GM23338 (cell line): ENCODE measurements around the gene SLC36A3. TPM values are rescaled to one million over a fixed set of nuclear protein-coding genes. Genes with fewer than 3 reads are reported as not detected.

Source experiments
- ATAC-seq: fragments of 200-7000 bp; cut with Tn5 transposase; 3 replicates; pipeline ENCODE4 v1.9.1; 2020
- DNase-seq: peaks from one replicate; pipeline ENCODE4 v3.0.0-alpha.2; 2015; ENCODE audit warnings: low spot score
- H2AFZ ChIP-seq: fragments of 200-600 bp; sonication (generic); 2 replicates; pipeline ENCODE4 v1.8.0; 2016; ENCODE audit warnings: antibody characterized with exemption, mild to moderate bottlenecking, moderate library complexity
- H3F3A ChIP-seq: fragments of 200-600 bp; sonication (generic); replicated peaks from 2 replicates; pipeline ENCODE4 v1.8.0; 2017; ENCODE audit warnings: antibody characterized with exemption, mixed run types, low read depth
- H3K27ac ChIP-seq: fragments of 200-600 bp; sonication (generic); 2 replicates; pipeline ENCODE4 v1.6.1; 2016; ENCODE audit warnings: low read depth
- H3K27me3 ChIP-seq: fragments of 200-600 bp; sonication (generic); 2 replicates; pipeline ENCODE4 v1.8.0; 2016; ENCODE audit warnings: mild to moderate bottlenecking, mixed run types, moderate library complexity; ENCODE audit not compliant: insufficient read depth
- H3K36me3 ChIP-seq: fragments of 200-600 bp; sonication (generic); 2 replicates; pipeline ENCODE4 v1.8.0; 2016; ENCODE audit warnings: mild to moderate bottlenecking; ENCODE audit not compliant: insufficient read depth
- H3K4me1 ChIP-seq: fragments of 200-600 bp; sonication (generic); 2 replicates; pipeline ENCODE4 v1.8.0; 2016; ENCODE audit warnings: mild to moderate bottlenecking, moderate library complexity; ENCODE audit not compliant: insufficient read depth
- H3K4me2 ChIP-seq: fragments of 200-600 bp; sonication (generic); 2 replicates; pipeline ENCODE4 v1.7.1; 2017; ENCODE audit warnings: mixed run types
- H3K4me3 ChIP-seq: fragments of 200-600 bp; sonication (generic); 2 replicates; pipeline ENCODE4 v1.6.1; 2016; ENCODE audit warnings: mixed run types
- H3K79me2 ChIP-seq: fragments of 200-600 bp; sonication (generic); replicated peaks from 2 replicates; pipeline ENCODE4 v1.8.0; 2017; ENCODE audit warnings: mild to moderate bottlenecking; ENCODE audit not compliant: insufficient read depth
- H3K9me2 ChIP-seq: fragments of 200-600 bp; sonication (generic); 2 replicates; pipeline ENCODE4 v1.8.0; 2017; ENCODE audit not compliant: insufficient read depth
- H4K20me1 ChIP-seq: fragments of 200-600 bp; sonication (generic); replicated peaks from 2 replicates; pipeline ENCODE4 v1.8.0; 2017; ENCODE audit warnings: mild to moderate bottlenecking; ENCODE audit not compliant: insufficient read depth
- H3K27ac Mint-ChIP-seq: 2 replicates; pipeline ENCODE4 v1.8.0; 2020; ENCODE audit warnings: inconsistent platforms, mild to moderate bottlenecking, moderate library complexity, mixed read lengths
- H3K27me3 Mint-ChIP-seq: 3 replicates; pipeline ENCODE4 v1.8.0; 2022; ENCODE audit warnings: low read depth, mild to moderate bottlenecking, moderate library complexity, mixed read lengths, inconsistent platforms; ENCODE audit not compliant: insufficient read depth, poor library complexity
- H3K36me3 Mint-ChIP-seq: 3 replicates; pipeline ENCODE4 v1.8.0; 2021; ENCODE audit warnings: low read depth, mild to moderate bottlenecking, inconsistent platforms, moderate library complexity, mixed read lengths
- H3K4me1 Mint-ChIP-seq: 3 replicates; pipeline ENCODE4 v1.8.0; 2020; ENCODE audit warnings: mild to moderate bottlenecking, inconsistent platforms, mixed read lengths
- H3K4me3 Mint-ChIP-seq: 3 replicates; pipeline ENCODE4 v1.8.0; 2021; ENCODE audit warnings: moderate library complexity, mild to moderate bottlenecking, inconsistent platforms, mixed read lengths
- H3K9me3 Mint-ChIP-seq: 3 replicates; pipeline ENCODE4 v1.8.0; 2020; ENCODE audit warnings: moderate library complexity, mild to moderate bottlenecking, inconsistent platforms, mixed read lengths
- CTCF ChIP-seq, 2 experiments: fragments of 200-600 bp in 1 of 2; sonication (generic) in 1 of 2; conservative IDR thresholded peaks; 2 replicates each; pipeline versions ENCODE4 v1.5.1 to v1.6.1; 2016 to 2017; ENCODE audit warnings: antibody characterized with exemption in 2 of 2, low read depth in 2 of 2, mild to moderate bottlenecking in 2 of 2, moderate library complexity in 1 of 2
- EZH2 ChIP-seq: fragments of 200-600 bp; sonication (generic); IDR thresholded peaks from one replicate; pipeline ENCODE4 v1.8.0; 2017; ENCODE audit warnings: antibody characterized with exemption, mild to moderate bottlenecking, low read depth; ENCODE audit not compliant: unreplicated experiment
- EZH2phosphoT487 ChIP-seq: fragments of 200-600 bp; sonication (generic); IDR thresholded peaks from one replicate; pipeline ENCODE4 v1.8.1; 2018; ENCODE audit warnings: antibody characterized with exemption; ENCODE audit not compliant: unreplicated experiment
- JUNB ChIP-seq: IDR thresholded peaks from one replicate; pipeline ENCODE4 v1.6.1; 2016; ENCODE audit warnings: antibody characterized with exemption; ENCODE audit not compliant: unreplicated experiment
- NANOG ChIP-seq: IDR thresholded peaks from 2 replicates; pipeline ENCODE4 v1.6.1; 2016; ENCODE audit warnings: antibody characterized with exemption, borderline replicate concordance
- POLR2AphosphoS5 ChIP-seq: IDR thresholded peaks from 2 replicates; pipeline ENCODE4 v1.6.1; 2016; ENCODE audit warnings: antibody characterized with exemption, low read depth
- STAT1 ChIP-seq: IDR thresholded peaks from one replicate; pipeline ENCODE4 v1.6.1; 2016; ENCODE audit warnings: antibody characterized with exemption; ENCODE audit not compliant: unreplicated experiment
- ZNF114 ChIP-seq: fragments of 250-450 bp; sonication (Bioruptor Pico); IDR thresholded peaks from 2 replicates; pipeline ENCODE4 v1.5.0; 2020; ENCODE audit warnings: mild to moderate bottlenecking, moderate library complexity
- polyA plus RNA-seq: library from polyadenylated mRNA; unstranded; fragments of >200 nt; fragmentation: Nextera tagmentation; extraction: Ambion mirVana; gene quantifications from 2 replicates; pipeline ENCODE4 v1.2.1, GENCODE V29; 2016
- total RNA-seq: library from RNA; depleted of rRNA; stranded (reverse); fragments of >200 nt; shearing (Covaris generic); gene quantifications from 2 replicates; pipeline ENCODE4 v1.2.3, GENCODE V29; 2014
- TF ChIP-seq, protein P1 (sequence below): IDR thresholded peaks from 2 replicates; pipeline ENCODE4 v1.6.1; 2016; ENCODE audit warnings: antibody characterized with exemption

Gene SLC36A3
- total and polyA plus RNA-seq, 2 experiments from 2014 or later = not detected

GRCh38 chr5:151348789-151349188, 45.2 kb upstream of the SLC36A3 start:
- Mint-ChIP-seq H3K36me3 (no peaks in the 10 kb centered on the region), H3K27ac (no peak overlapping the region), H3K27me3 (peaks cover 5% of the 10 kb centered on the region), H3K4me3 (no peak overlapping the region), H3K4me1 (peaks cover 38% of the 10 kb centered on the region), H3K9me3 (no peaks in the 10 kb centered on the region)
- Histone ChIP-seq H3K4me2 (no peak overlapping the region), H4K20me1 (no peaks in the 10 kb centered on the region), H3K79me2 (no peaks in the 10 kb centered on the region), H2AFZ (peak overlapping the region; percentile 79), H3K4me1 (peaks cover 22% of the 10 kb centered on the region), H3K4me3 (no peak overlapping the region), H3F3A (no peaks in the 10 kb centered on the region), H3K36me3 (no peaks in the 10 kb centered on the region), H3K27ac (no peak overlapping the region), H3K27me3 (no peaks in the 10 kb centered on the region), H3K9me2 (no peaks in the 10 kb centered on the region)
- no peak for TF ChIP-seq JUNB
- TF ChIP-seq ZNF114 = no peak
- DNase-seq = no peak
- peak; percentile 24; the same call in 2 of the 3 replicates for ATAC-seq

- Histone ChIP-seq H3F3A (no peaks in the 10 kb centered on the region), H4K20me1 (no peaks in the 10 kb centered on the region), H2AFZ (0 out of 2 replicates have a peak within 1 kb of the TSS, but pooled peaks have one; percentile 79), H3K79me2 (no peaks in the 10 kb centered on the region), H3K4me1 (peaks cover 22% of the 10 kb centered on the region), H3K27ac (no peak within 1 kb of the TSS), H3K27me3 (no peaks in the 10 kb centered on the region), H3K9me2 (no peaks in the 10 kb centered on the region), H3K4me2 (no peak within 1 kb of the TSS), H3K36me3 (no peaks in the 10 kb centered on the region), H3K4me3 (no peak within 1 kb of the TSS)
- DNase-seq (no peak), ATAC-seq (no peak; the same call in 2 of the 3 replicates)
- no peak within 1 kb of the TSS for H3K4me3 Mint-ChIP-seq
- H3K4me1 Mint-ChIP-seq = peaks cover 38% of the 10 kb centered on the region
- no peak within 1 kb of the TSS; the same call in 1 of the 2 replicates for H3K27ac Mint-ChIP-seq
- no peaks in the 10 kb centered on the region for H3K9me3 Mint-ChIP-seq
- H3K27me3 Mint-ChIP-seq = peaks cover 5% of the 10 kb centered on the region
- no peak for TF ChIP-seq JUNB
- TF ChIP-seq EZH2 = no peak
- no peak for TF ChIP-seq POLR2AphosphoS5
- TF ChIP-seq NANOG = no peak
- no peaks in the 10 kb centered on the region for H3K36me3 Mint-ChIP-seq
Measured at GRCh38 chr5:151347369-151347768, 43.8 kb upstream of the SLC36A3 start, which contains the start of gene SLC36A2. TSS of gene SLC36A2 (minus strand) at chr5:151347559. CDS start at chr5:151347460, 99 bp downstream.

- Histone ChIP-seq H3K4me3 (no peak overlapping the region), H3F3A (no peaks in the 10 kb centered on the region), H3K79me2 (no peaks in the 10 kb centered on the region), H3K4me1 (peaks cover 22% of the 10 kb centered on the region), H3K4me2 (no peak overlapping the region), H3K36me3 (no peaks in the 10 kb centered on the region), H3K9me2 (0 out of 2 replicates have a peak, but pooled peaks cover 4% of the 10 kb centered on the region), H3K27ac (no peak overlapping the region), H2AFZ (peak overlapping the region; percentile 78), H3K27me3 (no peaks in the 10 kb centered on the region), H4K20me1 (no peaks in the 10 kb centered on the region)
- H3K27ac Mint-ChIP-seq = no peak overlapping the region
- DNase-seq = no peak
- peak; percentile 43 for ATAC-seq
- H3K4me3 Mint-ChIP-seq = no peak overlapping the region; the same call in 2 of the 3 replicates
- no peaks in the 10 kb centered on the region for H3K9me3 Mint-ChIP-seq
- peaks cover 38% of the 10 kb centered on the region for H3K4me1 Mint-ChIP-seq
- peaks cover 6% of the 10 kb centered on the region for H3K27me3 Mint-ChIP-seq
- H3K36me3 Mint-ChIP-seq = no peaks in the 10 kb centered on the region
- TF ChIP-seq EZH2phosphoT487 (no peak), EZH2 (no peak), STAT1 (no peak), POLR2AphosphoS5 (no peak), ZNF114 (no peak), JUNB (no peak), NANOG (no peak), CTCF (conservative IDR thresholded peaks at IDR 0.05; ENCODE audit: low read depth in 2 of 2) (no peak)
- TF ChIP-seq, protein P1, sequence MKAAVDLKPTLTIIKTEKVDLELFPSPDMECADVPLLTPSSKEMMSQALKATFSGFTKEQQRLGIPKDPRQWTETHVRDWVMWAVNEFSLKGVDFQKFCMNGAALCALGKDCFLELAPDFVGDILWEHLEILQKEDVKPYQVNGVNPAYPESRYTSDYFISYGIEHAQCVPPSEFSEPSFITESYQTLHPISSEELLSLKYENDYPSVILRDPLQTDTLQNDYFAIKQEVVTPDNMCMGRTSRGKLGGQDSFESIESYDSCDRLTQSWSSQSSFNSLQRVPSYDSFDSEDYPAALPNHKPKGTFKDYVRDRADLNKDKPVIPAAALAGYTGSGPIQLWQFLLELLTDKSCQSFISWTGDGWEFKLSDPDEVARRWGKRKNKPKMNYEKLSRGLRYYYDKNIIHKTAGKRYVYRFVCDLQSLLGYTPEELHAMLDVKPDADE = no peak
Measured at GRCh38 chr5:151345808-151346478, 42.4 kb upstream of the SLC36A3 start.
